Gastrocnemius medialis (tissue), 4 donors: ENCODE results near the gene FEM1A.
"Not testable (repeated sequence)": the region's sequence is repeated elsewhere in the genome, so short reads cannot be mapped to it uniquely, and the experiment has no call there.

Experiments used
- CTCF ChIP-seq, 5 experiments: fragments of 450-650 bp in 3 of 5; fragments of 200-600 bp in 2 of 5; sonication (generic) in 2 of 5; IDR thresholded peaks in 4 of 5; conservative IDR thresholded peaks in 1 of 5; 1 replicate in 4 of 5; 2 replicates in 1 of 5; pipeline ENCODE4 v1.5.1; 2016 to 2019; ENCODE audit warnings: antibody characterized with exemption in 5 of 5, mild to moderate bottlenecking in 3 of 5, moderate library complexity in 3 of 5
- POLR2A ChIP-seq, 2 donors: fragments of 450-650 bp; IDR thresholded peaks; one replicate each; pipeline ENCODE4 v1.6.1; 2017; ENCODE audit warnings: antibody characterized with exemption in 2 of 2, mild to moderate bottlenecking in 2 of 2, moderate library complexity in 2 of 2

GRCh38 chr19:4805140-4805539, 13.6 kb downstream of the FEM1A start:
- TF ChIP-seq CTCF (IDR thresholded peaks at IDR 0.05 in 4 of 5, conservative IDR thresholded peaks at IDR 0.05 in 1 of 5); POLR2A (IDR thresholded peaks at IDR 0.05): not testable (repeated sequence)
